ENCODE results near the gene SERPINB5.

The SERPINB5 gene

GRCh38 chr18:63467699-63468098 lies 9.1 kb upstream of the SERPINB5 start:
- no peak overlapping the region for H3K4me3 ChIP-seq (ENCODE audit: extremely low read depth, insufficient read depth, low read length, poor library complexity, severe bottlenecking)
- no peaks in the 10 kb centered on the region for H3K4me1 ChIP-seq (ENCODE audit: control insufficient read depth, insufficient read depth, low read length, poor library complexity, severe bottlenecking)
- 88 to 100% methylated on average over 4 of the region's 4 CpGs for WGBS, 2 experiments (ENCODE audit: insufficient coverage in 2 of 2)
- no peak overlapping the region for H3K27ac ChIP-seq (ENCODE audit: low read depth, low read length, severe bottlenecking)
- H3K36me3 ChIP-seq (ENCODE audit: control insufficient read depth, insufficient read depth, low read length): no peaks in the 10 kb centered on the region
- H3K9me3 ChIP-seq (ENCODE audit: control insufficient read depth, low read length): no peaks in the 10 kb centered on the region

- Histone ChIP-seq H3K27ac (ENCODE audit: low read depth, low read length, severe bottlenecking) (no peak overlapping the region), H3K4me1 (ENCODE audit: control insufficient read depth, insufficient read depth, low read length, poor library complexity, severe bottlenecking) (no peaks in the 10 kb centered on the region), H3K4me3 (ENCODE audit: extremely low read depth, insufficient read depth, low read length, poor library complexity, severe bottlenecking) (no peak overlapping the region), H3K9me3 (ENCODE audit: control insufficient read depth, low read length) (no peaks in the 10 kb centered on the region), H3K36me3 (ENCODE audit: control insufficient read depth, insufficient read depth, low read length) (no peaks in the 10 kb centered on the region)
- whole genome bisulfite sequencing, 2 experiments (ENCODE audit: insufficient coverage in 2 of 2): 100% methylated on average over 1 of the region's 3 CpGs; no CpG with 5 or more reads in 1 of the 2 experiments
Measured at GRCh38 chr18:63468575-63468974, 8.2 kb upstream of the SERPINB5 start.

GRCh38 chr18:63470751-63471150 lies 6.0 kb upstream of the SERPINB5 start:
- Histone ChIP-seq H3K9me3 (ENCODE audit: control insufficient read depth, low read length) (no peaks in the 10 kb centered on the region), H3K27ac (ENCODE audit: low read depth, low read length, severe bottlenecking) (no peak overlapping the region), H3K4me3 (ENCODE audit: extremely low read depth, insufficient read depth, low read length, poor library complexity, severe bottlenecking) (no peak overlapping the region), H3K4me1 (ENCODE audit: control insufficient read depth, insufficient read depth, low read length, poor library complexity, severe bottlenecking) (no peaks in the 10 kb centered on the region), H3K36me3 (ENCODE audit: control insufficient read depth, insufficient read depth, low read length) (no peaks in the 10 kb centered on the region)
- WGBS, 2 experiments (ENCODE audit: insufficient coverage in 2 of 2): 88 to 93% methylated on average over 5 to 7 of the region's 12 CpGs

GRCh38 chr18:63472380-63472779 lies 4.4 kb upstream of the SERPINB5 start:
- no peak overlapping the region for H3K27ac ChIP-seq (ENCODE audit: low read depth, low read length, severe bottlenecking)
- 78 to 86% methylated on average over 1 to 3 of the region's 5 CpGs for WGBS, 2 experiments (ENCODE audit: insufficient coverage in 2 of 2)
- no peaks in the 10 kb centered on the region for H3K36me3 ChIP-seq (ENCODE audit: control insufficient read depth, insufficient read depth, low read length)

GRCh38 chr18:63477200-63477599 lies 442 bp downstream of the SERPINB5 start:
- WGBS, 2 experiments (ENCODE audit: insufficient coverage in 2 of 2): 95 to 99% methylated on average over 7 of the region's 7 CpGs
- Histone ChIP-seq H3K36me3 (ENCODE audit: control insufficient read depth, insufficient read depth, low read length) (no peaks in the 10 kb centered on the region), H3K9me3 (ENCODE audit: control insufficient read depth, low read length) (no peaks in the 10 kb centered on the region), H3K4me1 (ENCODE audit: control insufficient read depth, insufficient read depth, low read length, poor library complexity, severe bottlenecking) (peaks cover 4% of the 10 kb centered on the region), H3K27ac (ENCODE audit: low read depth, low read length, severe bottlenecking) (no peak overlapping the region), H3K4me3 (ENCODE audit: extremely low read depth, insufficient read depth, low read length, poor library complexity, severe bottlenecking) (no peak overlapping the region)

More at GRCh38 chr18:63472380-63472779, 4.4 kb upstream of the SERPINB5 start:
- H3K9me3 ChIP-seq (ENCODE audit: control insufficient read depth, low read length): no peaks in the 10 kb centered on the region
- H3K4me3 ChIP-seq (ENCODE audit: extremely low read depth, insufficient read depth, low read length, poor library complexity, severe bottlenecking): no peak overlapping the region
- no peaks in the 10 kb centered on the region for H3K4me1 ChIP-seq (ENCODE audit: control insufficient read depth, insufficient read depth, low read length, poor library complexity, severe bottlenecking)

- 78 to 84% methylated on average over 3 to 4 of the region's 6 CpGs for WGBS, 2 experiments (ENCODE audit: insufficient coverage in 2 of 2)
- H3K4me1 ChIP-seq (ENCODE audit: control insufficient read depth, insufficient read depth, low read length, poor library complexity, severe bottlenecking): peaks cover 4% of the 10 kb centered on the region
- no peaks in the 10 kb centered on the region for H3K9me3 ChIP-seq (ENCODE audit: control insufficient read depth, low read length)
- no peaks in the 10 kb centered on the region for H3K36me3 ChIP-seq (ENCODE audit: control insufficient read depth, insufficient read depth, low read length)
- H3K4me3 ChIP-seq (ENCODE audit: extremely low read depth, insufficient read depth, low read length, poor library complexity, severe bottlenecking): no peak overlapping the region
- H3K27ac ChIP-seq (ENCODE audit: low read depth, low read length, severe bottlenecking): no peak overlapping the region
Measured at GRCh38 chr18:63477968-63478367, 1.2 kb downstream of the SERPINB5 start.

GRCh38 chr18:63479826-63480225 lies 3.1 kb downstream of the SERPINB5 start:
- Histone ChIP-seq H3K9me3 (ENCODE audit: control insufficient read depth, low read length) (no peaks in the 10 kb centered on the region), H3K4me1 (ENCODE audit: control insufficient read depth, insufficient read depth, low read length, poor library complexity, severe bottlenecking) (peaks cover 4% of the 10 kb centered on the region), H3K36me3 (ENCODE audit: control insufficient read depth, insufficient read depth, low read length) (no peaks in the 10 kb centered on the region), H3K4me3 (ENCODE audit: extremely low read depth, insufficient read depth, low read length, poor library complexity, severe bottlenecking) (no peak overlapping the region), H3K27ac (ENCODE audit: low read depth, low read length, severe bottlenecking) (no peak overlapping the region)
- 70% methylated on average over 4 of the region's 5 CpGs for WGBS, 2 experiments (ENCODE audit: insufficient coverage in 2 of 2)

GRCh38 chr18:63480476-63480875 lies 3.7 kb downstream of the SERPINB5 start:
- no peaks in the 10 kb centered on the region for H3K9me3 ChIP-seq (ENCODE audit: control insufficient read depth, low read length)
- WGBS, 2 experiments (ENCODE audit: insufficient coverage in 2 of 2): no CpG with 5 or more reads among the region's 1 CpG
- H3K4me3 ChIP-seq (ENCODE audit: extremely low read depth, insufficient read depth, low read length, poor library complexity, severe bottlenecking): no peak overlapping the region

GRCh38 chr18:63480915-63481314 lies 4.2 kb downstream of the SERPINB5 start:
- 86 to 95% methylated on average over 1 to 2 of the region's 2 CpGs for WGBS, 2 experiments (ENCODE audit: insufficient coverage in 2 of 2)
- no peak overlapping the region for H3K4me3 ChIP-seq (ENCODE audit: extremely low read depth, insufficient read depth, low read length, poor library complexity, severe bottlenecking)
- peaks cover 4% of the 10 kb centered on the region for H3K4me1 ChIP-seq (ENCODE audit: control insufficient read depth, insufficient read depth, low read length, poor library complexity, severe bottlenecking)
- H3K36me3 ChIP-seq (ENCODE audit: control insufficient read depth, insufficient read depth, low read length): no peaks in the 10 kb centered on the region
- no peaks in the 10 kb centered on the region for H3K9me3 ChIP-seq (ENCODE audit: control insufficient read depth, low read length)
- H3K27ac ChIP-seq (ENCODE audit: low read depth, low read length, severe bottlenecking): no peak overlapping the region

More at GRCh38 chr18:63480476-63480875, 3.7 kb downstream of the SERPINB5 start:
- Histone ChIP-seq H3K36me3 (ENCODE audit: control insufficient read depth, insufficient read depth, low read length) (no peaks in the 10 kb centered on the region), H3K4me1 (ENCODE audit: control insufficient read depth, insufficient read depth, low read length, poor library complexity, severe bottlenecking) (peaks cover 4% of the 10 kb centered on the region), H3K27ac (ENCODE audit: low read depth, low read length, severe bottlenecking) (no peak overlapping the region)

- no peak overlapping the region for H3K27ac ChIP-seq (ENCODE audit: low read depth, low read length, severe bottlenecking)
- H3K4me1 ChIP-seq (ENCODE audit: control insufficient read depth, insufficient read depth, low read length, poor library complexity, severe bottlenecking): no peaks in the 10 kb centered on the region
- WGBS, 2 experiments (ENCODE audit: insufficient coverage in 2 of 2): no CpG with 5 or more reads among the region's 2 CpGs
- H3K4me3 ChIP-seq (ENCODE audit: extremely low read depth, insufficient read depth, low read length, poor library complexity, severe bottlenecking): no peak overlapping the region
- no peaks in the 10 kb centered on the region for H3K36me3 ChIP-seq (ENCODE audit: control insufficient read depth, insufficient read depth, low read length)
- no peaks in the 10 kb centered on the region for H3K9me3 ChIP-seq (ENCODE audit: control insufficient read depth, low read length)
Measured at GRCh38 chr18:63487676-63488075, 10.9 kb downstream of the SERPINB5 start.

GRCh38 chr18:63488160-63488559 lies 11.4 kb downstream of the SERPINB5 start:
- no peaks in the 10 kb centered on the region for H3K9me3 ChIP-seq (ENCODE audit: control insufficient read depth, low read length)
- no peak overlapping the region for H3K27ac ChIP-seq (ENCODE audit: low read depth, low read length, severe bottlenecking)
- no peak overlapping the region for H3K4me3 ChIP-seq (ENCODE audit: extremely low read depth, insufficient read depth, low read length, poor library complexity, severe bottlenecking)
- no peaks in the 10 kb centered on the region for H3K36me3 ChIP-seq (ENCODE audit: control insufficient read depth, insufficient read depth, low read length)
- H3K4me1 ChIP-seq (ENCODE audit: control insufficient read depth, insufficient read depth, low read length, poor library complexity, severe bottlenecking): no peaks in the 10 kb centered on the region
- WGBS, 2 experiments (ENCODE audit: insufficient coverage in 2 of 2): 82% methylated on average over 2 of the region's 2 CpGs
